Activated naive CD4-positive, alpha-beta T cell treated with anti-CD3 and anti-CD28 coated beads for 36 hours (primary cell): ENCODE measurements around the gene TMCO4. TPM values are rescaled to one million over a fixed set of nuclear protein-coding genes. Genes with fewer than 3 reads are reported as not detected.
"Not testable (repeated sequence)": the region's sequence is repeated elsewhere in the genome, so short reads cannot be mapped to it uniquely, and the experiment has no call there.

Experiments
- CTCF ChIA-PET: fragments of 350-600 bp; sonication (Branson Sonifier 250); formaldehyde crosslinking; loops from one replicate; lab custom pipeline; 2021; ENCODE audit warnings: antibody characterized with exemption; lab: Charles Lee
- DNase-seq: peaks from one replicate; pipeline ENCODE4 v3.0.0-alpha.2; 2020
- H3K27ac Mint-ChIP-seq: one replicate; pipeline ENCODE4 v1.8.0; 2021; ENCODE audit warnings: mild to moderate bottlenecking, mixed read lengths
- H3K27me3 Mint-ChIP-seq: one replicate; pipeline ENCODE4 v1.8.0; 2021; ENCODE audit warnings: low read depth, mixed read lengths
- H3K36me3 Mint-ChIP-seq: one replicate; pipeline ENCODE4 v1.8.0; 2021; ENCODE audit warnings: low read depth, mixed read lengths
- H3K4me1 Mint-ChIP-seq: one replicate; pipeline ENCODE4 v1.8.0; 2021; ENCODE audit warnings: low read depth, mixed read lengths
- H3K4me3 Mint-ChIP-seq: one replicate; pipeline ENCODE4 v1.8.0; 2021; ENCODE audit warnings: mild to moderate bottlenecking, moderate library complexity, mixed read lengths
- H3K9me3 Mint-ChIP-seq: one replicate; pipeline ENCODE4 v1.8.0; 2021; ENCODE audit warnings: mixed read lengths
- intact Hi-C: fragments of 100-400 bp; cut with micrococcal nuclease; formaldehyde crosslinking; loops from one replicate; pipeline ENCODE4 v1.15.1; 2023
- total RNA-seq, 2 experiments: library from RNA; stranded (reverse); gene quantifications; one replicate each; pipeline ENCODE4 v1.2.3, GENCODE V29; 2021

Gene TMCO4
- 10 to 100 TPM; 11.9 to 15.4 TPM for total RNA-seq

DNA sequence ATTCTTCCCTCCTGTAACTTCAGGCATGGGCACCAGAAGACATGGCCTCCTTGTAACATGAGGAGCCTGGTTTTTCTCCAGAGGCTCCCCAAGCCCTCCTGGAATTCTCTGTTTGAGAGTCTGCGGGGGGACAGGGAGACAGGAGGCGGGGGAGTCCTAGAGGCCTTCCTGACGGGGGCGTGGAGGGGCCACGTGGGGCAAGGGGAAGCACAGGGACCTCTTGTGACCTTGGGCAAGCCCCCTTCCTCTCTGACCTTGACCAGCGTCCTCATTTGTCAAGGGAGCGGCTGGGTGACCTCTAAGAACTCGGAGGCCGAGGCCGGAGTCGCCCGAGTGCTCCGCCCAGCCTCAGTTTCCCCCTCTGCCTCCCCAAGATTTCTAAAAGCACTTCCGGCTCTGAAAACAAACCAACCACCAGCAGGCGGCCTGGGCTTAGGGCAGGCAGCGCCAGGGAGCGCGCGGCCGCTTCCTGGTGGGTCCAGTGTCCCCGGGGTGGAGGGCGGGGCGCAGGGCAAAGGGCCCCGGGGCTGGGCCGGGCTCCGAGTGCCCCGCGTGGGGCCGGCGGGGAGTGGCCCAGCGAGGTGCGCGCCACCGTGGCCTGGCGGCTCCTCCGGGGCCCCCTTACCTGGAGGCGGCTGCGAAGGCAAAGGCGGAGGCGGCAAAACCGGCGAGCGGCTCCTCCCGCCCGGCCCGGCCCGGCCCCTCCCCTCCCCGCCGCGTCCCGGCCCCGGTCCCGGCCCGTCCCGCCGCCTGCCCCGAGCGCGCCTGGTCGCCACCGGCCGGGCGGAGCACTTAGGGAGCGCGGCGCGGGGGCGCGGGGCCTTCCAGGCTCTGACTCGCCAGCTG lies at the start of gene TMCO4:
TSS of gene TMCO4 (minus strand) at position 687 of the 846 bp plus-strand sequence. CDS start 19,158 bp downstream, outside the sequence.
- Mint-ChIP-seq H3K27me3 (no peaks in the 10 kb centered on the region), H3K36me3 (peaks cover 7% of the 10 kb centered on the region), H3K4me1 (peaks cover 16% of the 10 kb centered on the region), H3K9me3 (no peaks in the 10 kb centered on the region), H3K4me3 (peak within 1 kb of the TSS; percentile 78), H3K27ac (peak within 1 kb of the TSS; percentile 90)
- CTCF ChIA-PET = interaction anchor here (0.6 to 1.3 kb wide), 3 partner anchors 83 to 1199 kb away, joined by 3 read pairs; partner anchors contain the start of gene OTUD3
- intact Hi-C loops = loop anchor here (2.0 to 5.0 kb wide), 3 partner anchors 83 to 388 kb away; partner anchors contain the start of genes OTUD3, PLA2G2C and UBXN10
- DNase-seq = peak; percentile 63

DNA sequence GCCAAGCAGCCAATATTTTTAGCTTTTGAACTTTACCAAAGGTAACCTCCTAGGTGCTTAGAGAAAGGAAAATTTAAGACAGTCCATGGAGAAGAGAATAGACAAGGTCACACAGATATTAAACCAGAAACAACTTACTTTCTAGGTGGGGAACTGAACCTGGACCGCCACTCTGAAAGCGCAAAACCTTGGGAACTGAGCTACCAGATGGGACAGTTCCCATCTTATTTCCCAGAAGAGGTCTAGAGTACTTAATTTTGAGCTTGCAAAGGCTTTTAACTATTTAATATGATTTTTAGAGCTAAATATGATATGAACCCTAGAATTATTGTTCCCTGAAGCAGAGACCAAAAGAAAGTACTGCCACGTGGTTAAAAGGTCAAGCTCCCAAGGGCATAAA lies 49.6 kb upstream of the TMCO4 start:
- H3K4me1 Mint-ChIP-seq, H3K36me3 Mint-ChIP-seq, H3K9me3 Mint-ChIP-seq, intact Hi-C loops, DNase-seq, H3K27ac Mint-ChIP-seq, H3K4me3 Mint-ChIP-seq: not testable (repeated sequence)
- H3K27me3 Mint-ChIP-seq = peaks cover 11% of the 10 kb centered on the region
- CTCF ChIA-PET = interaction anchor here (0.7 to 1.4 kb wide), 2 partner anchors 33 to 34 kb away, joined by 3 to 7 read pairs; partner anchors contain the start of genes OTUD3 and RNF186

DNA sequence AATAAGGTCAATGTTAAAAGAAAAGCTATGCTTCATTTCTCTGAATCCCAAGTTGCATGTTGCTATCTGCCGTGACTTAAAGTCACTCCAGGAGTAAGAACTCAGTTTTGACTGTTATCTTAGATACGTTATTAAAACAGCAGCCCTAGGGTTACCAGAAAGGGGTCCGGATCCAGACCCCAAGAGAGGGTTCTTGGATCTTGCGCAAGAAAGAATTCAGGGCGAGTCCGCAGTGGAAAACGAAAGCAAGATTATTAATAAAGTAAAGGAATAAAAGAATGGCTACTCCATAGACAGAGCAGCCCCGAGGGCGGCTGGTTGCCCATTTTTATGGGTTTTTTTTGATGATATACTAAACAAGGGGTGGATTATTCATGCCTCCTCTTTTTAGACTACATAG lies 47.6 kb upstream of the TMCO4 start:
- intact Hi-C loops, H3K4me3 Mint-ChIP-seq, DNase-seq, H3K9me3 Mint-ChIP-seq, CTCF ChIA-PET, H3K27ac Mint-ChIP-seq, H3K36me3 Mint-ChIP-seq, H3K4me1 Mint-ChIP-seq: not testable (repeated sequence)
- peaks cover 14% of the 10 kb centered on the region for H3K27me3 Mint-ChIP-seq

DNA sequence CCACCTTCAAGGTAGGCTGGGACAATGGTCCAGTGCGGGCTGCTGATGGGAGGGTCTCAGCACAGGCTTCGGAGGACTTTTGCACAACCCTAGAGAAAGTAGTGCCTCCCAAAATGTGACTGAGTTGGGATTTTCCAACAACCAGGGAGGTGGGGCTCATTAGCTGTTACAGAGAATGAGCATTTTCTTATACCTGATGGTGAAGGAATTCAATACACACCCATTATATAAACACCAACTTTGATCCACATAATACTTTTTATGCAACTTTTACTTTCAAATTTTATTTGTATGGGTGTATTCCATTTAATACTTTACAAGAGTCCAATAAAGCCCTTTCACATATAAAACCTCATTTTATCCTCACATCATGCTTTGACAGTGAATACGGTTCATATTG lies 46.6 kb upstream of the TMCO4 start:
- H3K4me3 Mint-ChIP-seq = no peak overlapping the region
- intact Hi-C loops = no loop called here
- H3K27me3 Mint-ChIP-seq = peaks cover 14% of the 10 kb centered on the region
- CTCF ChIA-PET = interaction anchor here (0.9 to 1.2 kb wide), 2 partner anchors 36 to 131 kb away, joined by 4 read pairs; partner anchors contain the start of gene OTUD3
- H3K4me1 Mint-ChIP-seq = no peaks in the 10 kb centered on the region
- DNase-seq = no peak
- no peaks in the 10 kb centered on the region for H3K9me3 Mint-ChIP-seq
- H3K27ac Mint-ChIP-seq = no peak overlapping the region
- H3K36me3 Mint-ChIP-seq = no peaks in the 10 kb centered on the region

DNA sequence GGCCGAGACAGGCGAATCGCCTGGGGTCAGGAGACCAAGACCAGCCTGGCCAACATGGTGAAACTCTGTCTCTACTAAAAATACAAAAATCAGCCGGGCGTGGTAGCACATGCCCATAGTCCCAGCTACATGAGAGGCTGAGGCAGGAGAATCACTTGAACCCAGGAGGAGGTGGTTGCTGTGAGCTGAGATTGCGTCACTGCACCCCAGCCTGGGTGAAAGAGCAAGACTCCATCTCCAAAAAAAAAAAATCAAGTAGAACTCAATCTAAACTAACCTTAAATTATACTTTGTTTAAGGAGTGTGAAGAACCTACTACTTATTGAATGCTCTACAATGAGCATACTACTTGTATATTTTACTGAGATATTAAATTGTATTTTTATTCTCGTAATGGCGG lies 45.8 kb upstream of the TMCO4 start:
- DNase-seq = no peak
- Mint-ChIP-seq H3K9me3 (no peaks in the 10 kb centered on the region), H3K36me3 (no peaks in the 10 kb centered on the region), H3K27ac (no peak overlapping the region), H3K27me3 (peaks cover 14% of the 10 kb centered on the region), H3K4me3 (no peak overlapping the region), H3K4me1 (peaks cover 2% of the 10 kb centered on the region)
- intact Hi-C loops = no loop called here
- CTCF ChIA-PET = interaction anchor here (0.9 to 1.2 kb wide), 2 partner anchors 37 to 130 kb away, joined by 4 read pairs; partner anchors contain the start of gene OTUD3

DNA sequence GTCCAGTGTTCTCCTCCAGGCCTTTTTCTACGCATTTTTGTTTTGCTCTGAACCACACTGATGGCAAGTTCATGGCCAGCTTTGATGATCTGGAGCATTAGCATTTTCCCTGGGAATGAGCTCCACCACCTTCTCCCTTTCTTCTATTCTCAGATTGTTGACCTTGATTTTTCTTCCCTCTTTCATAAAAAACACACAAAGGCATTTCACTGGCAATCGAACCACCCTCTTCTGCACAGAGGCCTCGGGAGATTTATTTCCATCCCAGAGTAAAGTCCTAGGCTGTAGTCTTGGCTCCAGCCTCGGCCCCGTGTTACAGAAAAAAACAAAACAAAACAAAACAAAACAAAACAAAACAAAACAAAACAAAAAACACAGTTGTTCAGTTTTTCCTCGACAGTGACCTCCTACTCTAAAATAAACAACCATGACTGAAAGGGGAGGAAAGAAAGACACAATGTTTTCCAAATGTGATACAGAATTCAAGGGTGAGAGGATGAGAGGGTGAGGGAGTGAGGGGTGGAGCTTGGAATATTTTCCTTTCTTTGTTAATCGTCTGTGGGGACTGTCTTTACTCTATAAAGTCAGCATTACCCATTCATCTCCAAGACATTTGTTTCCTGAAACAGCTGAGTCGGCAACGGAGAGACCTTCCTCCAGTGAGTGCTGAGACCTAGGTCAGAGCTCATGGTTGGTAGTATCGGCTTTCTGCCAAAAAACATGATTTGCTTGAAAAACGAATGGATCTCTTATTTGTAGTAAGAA lies 45.2 kb upstream of the TMCO4 start:
- Mint-ChIP-seq H3K4me3 (no peak overlapping the region), H3K9me3 (no peaks in the 10 kb centered on the region), H3K27me3 (peaks cover 14% of the 10 kb centered on the region), H3K36me3 (no peaks in the 10 kb centered on the region), H3K4me1 (peaks cover 8% of the 10 kb centered on the region), H3K27ac (no peak overlapping the region)
- CTCF ChIA-PET = interaction anchor here (1.0 kb wide), 1 partner anchor 28 kb away, joined by 3 read pairs; no protein-coding TSS in a partner anchor
- intact Hi-C loops = no loop called here
- no peak for DNase-seq

DNA sequence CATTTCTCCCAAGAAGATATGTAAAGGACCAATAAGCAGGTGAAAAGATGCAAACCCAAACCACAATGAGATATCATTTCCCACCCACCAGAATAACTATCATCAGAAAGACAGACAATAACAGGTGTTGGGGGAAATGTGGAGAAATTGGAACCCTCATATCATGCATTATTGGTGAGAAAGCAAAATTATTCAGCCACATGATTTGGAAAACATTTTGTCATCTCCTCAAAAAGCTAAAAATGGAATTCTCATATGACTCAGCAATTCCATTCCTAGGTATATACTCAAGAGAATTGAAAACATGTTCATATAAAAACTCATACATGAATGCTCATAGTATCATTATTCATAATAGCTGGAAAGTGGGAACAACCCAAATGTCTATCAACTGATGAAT lies 40.5 kb upstream of the TMCO4 start:
- no peak overlapping the region for H3K4me3 Mint-ChIP-seq
- H3K27me3 Mint-ChIP-seq = peaks cover 19% of the 10 kb centered on the region
- DNase-seq = no peak
- H3K9me3 Mint-ChIP-seq = no peaks in the 10 kb centered on the region
- H3K27ac Mint-ChIP-seq = no peak overlapping the region
- peaks cover 15% of the 10 kb centered on the region for H3K4me1 Mint-ChIP-seq
- intact Hi-C loops = no loop called here
- H3K36me3 Mint-ChIP-seq = no peaks in the 10 kb centered on the region
- CTCF ChIA-PET = interaction anchor here (1.4 kb wide), 1 partner anchor 42 kb away, joined by 4 read pairs; the partner anchor contains the start of gene OTUD3

DNA sequence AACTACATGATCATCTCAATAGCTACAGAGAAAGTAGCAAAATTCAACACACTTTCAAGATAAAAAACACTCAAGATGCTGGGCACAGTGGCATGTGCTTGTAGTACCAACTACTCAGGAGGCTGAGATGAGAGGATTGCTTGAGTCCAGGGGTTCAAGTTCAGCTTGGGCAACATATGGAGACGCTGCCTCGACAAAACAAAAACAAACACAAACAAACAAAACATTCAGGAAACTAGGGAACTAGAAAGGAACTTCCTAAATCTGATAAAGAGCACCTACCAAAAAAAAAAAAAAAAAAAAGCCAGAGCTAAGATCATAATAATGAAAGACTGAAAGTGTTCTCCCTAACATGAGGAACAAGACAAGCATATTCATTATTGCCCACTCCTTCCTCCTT lies 38.1 kb upstream of the TMCO4 start:
- DNase-seq = no peak
- Mint-ChIP-seq H3K4me1 (peaks cover 15% of the 10 kb centered on the region), H3K4me3 (no peak overlapping the region), H3K27me3 (peaks cover 11% of the 10 kb centered on the region), H3K27ac (no peak overlapping the region), H3K36me3 (no peaks in the 10 kb centered on the region), H3K9me3 (no peaks in the 10 kb centered on the region)
- intact Hi-C loops = no loop called here
- CTCF ChIA-PET = no interaction called here

DNA sequence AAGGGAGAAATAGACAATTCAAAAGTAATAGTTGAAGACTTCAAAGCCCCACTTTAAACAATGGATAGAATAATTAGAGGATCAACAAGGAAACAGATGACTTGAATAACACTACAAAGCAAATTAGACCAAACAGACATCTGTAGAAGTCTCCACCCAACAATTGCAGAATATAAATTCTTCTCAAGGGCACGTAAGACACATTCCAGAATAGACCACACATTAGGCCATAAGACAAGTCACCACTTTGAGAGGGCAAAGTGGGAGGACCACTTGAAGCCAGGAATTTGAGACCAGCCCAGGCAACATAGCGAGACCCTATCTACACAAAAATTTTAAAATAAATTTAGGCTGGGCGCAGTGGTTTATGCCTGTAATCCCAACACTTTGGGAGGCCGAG lies 35.9 kb upstream of the TMCO4 start:
- no peaks in the 10 kb centered on the region for H3K36me3 Mint-ChIP-seq
- CTCF ChIA-PET = no interaction called here

DNA sequence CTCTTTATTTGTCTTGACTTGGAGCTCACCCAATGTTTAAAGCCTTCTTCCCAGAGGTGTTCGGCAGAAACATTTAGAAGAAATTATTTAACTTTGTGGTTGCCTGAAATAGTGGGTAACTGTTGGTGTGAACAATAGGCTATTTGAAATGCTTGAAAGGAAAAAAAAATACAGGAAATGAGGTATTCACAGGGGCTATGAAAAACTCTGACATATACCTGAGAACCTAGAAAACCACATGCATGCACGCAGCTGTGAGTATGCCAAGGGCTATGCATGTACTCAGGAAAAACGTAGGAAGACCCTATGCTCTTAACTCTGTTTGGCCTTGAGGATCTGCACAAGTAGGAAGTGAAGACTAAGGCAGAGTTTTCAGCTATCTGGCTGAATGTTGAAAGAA lies 31.7 kb upstream of the TMCO4 start:
- Mint-ChIP-seq H3K27me3 (peaks cover 33% of the 10 kb centered on the region), H3K4me1 (no peaks in the 10 kb centered on the region), H3K27ac (no peak overlapping the region), H3K9me3 (no peaks in the 10 kb centered on the region), H3K4me3 (no peak overlapping the region), H3K36me3 (no peaks in the 10 kb centered on the region)
- intact Hi-C loops = no loop called here
- CTCF ChIA-PET = interaction anchor here (0.6 to 1.0 kb wide), 3 partner anchors 263 to 538 kb away, joined by 3 to 4 read pairs (median 3); no protein-coding TSS in a partner anchor
- no peak for DNase-seq

More for the DNA sequence above, 35.9 kb upstream of the TMCO4 start:
- Mint-ChIP-seq H3K4me3 (no peak overlapping the region), H3K27ac (no peak overlapping the region), H3K9me3 (no peaks in the 10 kb centered on the region), H3K4me1 (peaks cover 13% of the 10 kb centered on the region), H3K27me3 (peaks cover 22% of the 10 kb centered on the region)
- intact Hi-C loops = no loop called here
- DNase-seq = no peak

DNA sequence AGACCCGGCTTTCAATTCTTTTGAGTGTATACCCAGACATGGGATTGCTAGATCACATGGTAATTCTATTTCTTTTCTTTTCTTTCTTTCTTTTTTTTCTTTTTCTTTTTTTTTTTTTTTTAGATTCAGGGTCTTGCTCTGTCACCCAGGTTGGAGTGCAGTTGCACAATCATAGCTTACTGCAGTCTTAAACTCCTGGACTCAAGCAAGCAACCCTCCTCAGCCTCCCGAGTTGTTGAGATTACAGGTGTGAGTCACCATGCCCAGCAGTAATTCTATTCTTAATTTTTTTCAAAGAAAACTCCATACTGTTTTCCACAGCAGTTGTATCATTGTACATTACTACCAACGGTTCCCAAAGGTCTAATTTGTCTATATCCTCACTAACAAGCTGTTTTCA lies 28.8 kb upstream of the TMCO4 start:
- Mint-ChIP-seq H3K4me1 (no peaks in the 10 kb centered on the region), H3K27me3 (peaks cover 28% of the 10 kb centered on the region), H3K36me3 (no peaks in the 10 kb centered on the region), H3K4me3 (no peak overlapping the region), H3K27ac (no peak overlapping the region), H3K9me3 (no peaks in the 10 kb centered on the region)
- CTCF ChIA-PET = interaction anchor here (1.5 kb wide), 1 partner anchor 166 kb away, joined by 3 read pairs; no protein-coding TSS in a partner anchor
- intact Hi-C loops = no loop called here
- no peak for DNase-seq

DNA sequence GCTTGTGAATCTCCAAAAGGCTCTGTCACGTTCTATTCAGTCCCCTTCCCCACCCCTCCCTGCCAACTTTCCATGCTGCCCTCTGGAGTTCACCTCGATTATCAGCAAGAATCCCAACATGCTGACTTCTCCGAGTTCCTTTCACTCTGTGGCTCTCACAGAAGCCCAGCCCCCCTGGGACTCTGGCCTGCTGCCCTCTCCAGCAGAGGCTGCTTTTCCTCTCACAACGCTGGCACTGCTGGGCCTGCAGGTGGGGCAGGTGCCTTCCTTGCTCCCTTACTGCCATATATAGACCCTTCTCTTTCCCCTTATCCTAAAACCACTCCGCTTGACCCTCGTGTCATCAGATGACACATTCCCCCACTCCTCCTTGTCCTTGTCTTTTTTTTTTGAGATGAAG lies 25.6 kb upstream of the TMCO4 start:
- peaks cover 14% of the 10 kb centered on the region for H3K27me3 Mint-ChIP-seq
- no peak overlapping the region for H3K4me3 Mint-ChIP-seq
- H3K27ac Mint-ChIP-seq = no peak overlapping the region
- intact Hi-C loops = no loop called here
- H3K36me3 Mint-ChIP-seq = no peaks in the 10 kb centered on the region
- CTCF ChIA-PET = interaction anchor here (1.4 kb wide), 1 partner anchor 163 kb away, joined by 3 read pairs; no protein-coding TSS in a partner anchor
- DNase-seq = no peak
- H3K9me3 Mint-ChIP-seq = no peaks in the 10 kb centered on the region
- H3K4me1 Mint-ChIP-seq = no peaks in the 10 kb centered on the region
